HG03460 (cell line): ENCODE measurements around the gene BAZ1A.
"Not testable (repeated sequence)": the region's sequence is repeated elsewhere in the genome, so short reads cannot be mapped to it uniquely, and the experiment has no call there.

ENCODE experiments used
- ATAC-seq: cut with Tn5 transposase; IDR thresholded peaks from one replicate; pipeline ENCODE4 v1.9.1; 2021; ENCODE audit not compliant: unreplicated experiment

The BAZ1A gene

DNA sequence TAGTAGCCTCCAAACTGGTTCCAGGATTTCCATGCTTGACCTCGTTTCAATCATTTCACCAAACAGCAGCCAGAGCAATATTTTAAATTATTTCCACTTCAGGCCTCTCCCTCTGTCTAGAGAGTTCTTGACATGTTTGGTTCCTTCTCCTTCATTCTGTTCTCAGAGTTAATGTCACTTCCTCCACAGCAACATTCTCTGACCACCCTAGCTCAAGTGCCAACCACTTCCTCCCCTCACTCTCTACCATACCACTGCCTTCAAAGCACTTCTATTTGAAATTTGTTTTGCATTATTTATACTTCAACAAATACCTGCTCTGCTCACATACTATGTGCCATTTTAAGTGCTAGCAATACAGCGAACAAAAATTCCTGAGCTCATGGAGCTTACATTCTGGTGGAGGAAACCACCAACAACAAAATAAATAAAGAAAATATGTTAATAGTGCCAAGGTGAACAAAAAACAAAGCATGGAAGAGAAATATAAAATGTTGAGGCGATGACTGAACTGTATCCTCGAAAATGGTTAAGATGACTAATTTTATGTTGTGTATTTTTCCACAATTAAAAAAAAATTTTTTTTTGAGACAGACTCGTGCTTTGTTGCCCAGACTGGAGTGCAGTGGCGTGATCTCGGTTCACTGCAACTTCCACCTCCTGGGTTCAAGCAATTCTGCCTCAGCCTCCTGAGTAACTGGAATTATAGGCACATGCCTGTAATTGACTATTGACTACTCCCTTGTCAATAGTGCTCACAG lies 17.3 kb downstream of the BAZ1A start:
- no peak for ATAC-seq

DNA sequence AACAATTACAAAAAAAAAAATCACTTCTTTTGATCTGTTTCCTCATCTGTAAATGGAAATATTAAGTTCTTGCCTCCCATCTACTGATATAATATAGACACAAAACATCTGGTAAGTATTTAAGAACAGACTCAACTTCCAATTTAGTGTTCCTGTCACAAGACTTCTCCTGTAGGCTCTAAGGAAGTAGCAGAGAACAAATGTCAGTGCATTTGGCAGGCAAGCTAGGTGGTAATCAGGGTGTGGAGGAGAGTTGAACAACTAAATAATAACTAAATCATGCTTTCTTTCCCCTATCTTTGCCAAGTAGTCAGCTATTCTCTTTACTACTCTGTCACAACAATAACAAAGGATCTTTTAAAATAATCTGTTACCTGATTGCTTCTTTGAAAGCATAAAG lies 22.1 kb downstream of the BAZ1A start:
- no peak for ATAC-seq

DNA sequence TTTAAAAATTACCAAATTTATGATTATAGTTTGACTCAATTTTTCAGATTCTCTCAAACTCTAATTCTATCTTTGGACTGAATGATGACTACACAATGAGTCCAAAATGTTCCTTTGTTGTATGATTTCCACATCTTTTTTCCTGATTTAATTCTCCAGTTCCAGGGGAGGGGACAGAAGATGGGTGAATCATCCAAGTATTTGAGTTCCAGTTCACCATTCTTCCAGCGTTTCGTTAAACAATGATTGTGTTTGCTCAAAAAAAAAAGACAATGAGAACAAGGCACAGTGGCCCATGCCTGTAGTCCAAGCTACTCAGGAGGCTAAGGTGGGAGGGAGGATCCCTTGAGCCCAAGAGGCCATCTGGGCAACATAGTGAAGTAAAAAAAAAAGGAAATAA lies 23.8 kb downstream of the BAZ1A start:
- no peak for ATAC-seq

GRCh38 chr14:34845869-34846268 lies 29.3 kb downstream of the BAZ1A start:
- no peak for ATAC-seq

- ATAC-seq = no peak
Observed at GRCh38 chr14:34843011-34843554, 32.1 kb downstream of the BAZ1A start.

DNA sequence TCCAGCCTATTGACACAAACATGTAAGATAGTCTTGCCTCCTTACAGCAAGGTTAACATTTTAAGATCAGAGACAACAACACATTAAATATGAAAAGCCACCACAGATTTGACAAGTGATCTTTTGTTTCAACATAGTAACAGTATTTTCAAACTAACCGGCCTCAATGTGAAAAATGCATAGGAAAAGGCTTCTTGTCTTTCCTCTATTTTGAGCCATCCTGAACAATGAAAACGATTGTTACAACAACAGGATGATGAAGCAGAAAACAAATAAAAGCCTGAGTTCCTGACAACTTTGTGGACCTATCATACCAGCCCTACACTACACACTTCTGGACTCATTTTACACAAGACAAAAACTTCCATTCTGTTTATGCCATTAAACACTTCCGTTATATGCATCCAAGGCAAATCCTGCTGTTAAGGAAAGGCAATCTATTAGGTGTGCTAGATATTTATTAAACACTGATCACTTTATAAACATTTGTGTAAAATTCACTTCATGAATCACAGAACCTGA lies 37.3 kb downstream of the BAZ1A start:
- no peak for ATAC-seq

- ATAC-seq = no peak
Observed at GRCh38 chr14:34835312-34835711, 39.8 kb downstream of the BAZ1A start.

GRCh38 chr14:34833549-34834523 lies 41.3 kb downstream of the BAZ1A start:
- ATAC-seq = no peak

- ATAC-seq = no peak
Observed at GRCh38 chr14:34826661-34827060, 48.5 kb downstream of the BAZ1A start.

GRCh38 chr14:34824826-34825225 lies 50.3 kb downstream of the BAZ1A start:
- ATAC-seq = no peak

GRCh38 chr14:34824256-34824655 lies 50.9 kb downstream of the BAZ1A start:
- ATAC-seq = no peak

DNA sequence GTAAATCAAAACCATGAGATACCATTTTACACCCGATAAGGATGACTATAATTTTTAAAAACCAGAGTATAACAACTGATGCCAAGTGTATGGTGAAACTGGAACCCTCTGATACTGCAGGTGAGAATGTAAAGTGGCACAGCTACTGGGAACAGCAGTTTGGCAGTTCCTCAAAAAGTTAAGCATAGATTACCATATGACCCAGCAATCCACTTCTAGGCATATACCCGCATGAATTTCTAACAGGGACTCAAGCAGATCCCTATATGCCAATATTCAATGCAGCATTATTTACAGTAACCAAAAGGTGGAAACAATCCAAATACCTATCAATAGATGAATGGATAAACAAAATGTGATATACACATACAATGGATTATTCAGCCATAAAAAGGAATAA lies 57.4 kb downstream of the BAZ1A start:
- no peak for ATAC-seq

GRCh38 chr14:34810028-34810427 lies 65.1 kb downstream of the BAZ1A start:
- no peak for ATAC-seq

- ATAC-seq = no peak
Observed at GRCh38 chr14:34806257-34806656, 68.9 kb downstream of the BAZ1A start.

DNA sequence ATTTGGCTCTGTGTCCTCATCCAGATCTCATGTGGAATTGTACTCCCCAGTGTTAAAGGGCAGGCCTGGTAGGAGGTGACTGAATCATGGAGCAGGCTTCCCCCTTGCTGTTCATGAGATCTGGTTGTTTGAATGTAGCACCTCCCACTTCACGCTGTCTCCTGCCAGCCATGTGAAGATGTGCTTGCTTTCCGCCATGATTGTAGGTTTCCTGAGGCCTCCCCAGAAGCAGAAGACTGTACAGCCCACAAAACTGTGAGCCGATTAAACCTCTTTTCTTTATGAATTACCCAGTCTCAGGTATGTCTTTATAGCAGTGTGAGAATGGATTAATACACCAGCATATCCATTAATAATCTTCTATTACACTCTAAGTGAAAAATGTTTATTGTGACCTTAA lies 70.2 kb downstream of the BAZ1A start:
- no peak for ATAC-seq

DNA sequence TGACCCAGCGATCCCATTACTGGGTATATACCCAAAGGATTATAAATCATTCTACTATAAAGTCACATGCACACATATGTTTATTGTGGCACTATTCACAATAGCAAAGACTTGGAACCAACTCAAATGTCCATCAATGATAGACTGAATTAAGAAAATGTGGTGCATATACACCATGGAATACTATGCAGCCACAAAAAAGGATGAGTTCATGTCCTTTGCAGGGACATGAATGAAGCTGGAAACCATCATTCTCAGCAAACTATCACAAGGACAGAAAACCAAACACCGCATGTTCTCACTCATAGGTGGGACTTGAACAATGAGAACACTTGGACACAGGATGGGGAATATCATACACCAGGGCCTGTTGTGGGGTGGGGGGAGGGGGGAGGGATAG lies 76.3 kb downstream of the BAZ1A start:
- ATAC-seq = not testable (repeated sequence)

DNA sequence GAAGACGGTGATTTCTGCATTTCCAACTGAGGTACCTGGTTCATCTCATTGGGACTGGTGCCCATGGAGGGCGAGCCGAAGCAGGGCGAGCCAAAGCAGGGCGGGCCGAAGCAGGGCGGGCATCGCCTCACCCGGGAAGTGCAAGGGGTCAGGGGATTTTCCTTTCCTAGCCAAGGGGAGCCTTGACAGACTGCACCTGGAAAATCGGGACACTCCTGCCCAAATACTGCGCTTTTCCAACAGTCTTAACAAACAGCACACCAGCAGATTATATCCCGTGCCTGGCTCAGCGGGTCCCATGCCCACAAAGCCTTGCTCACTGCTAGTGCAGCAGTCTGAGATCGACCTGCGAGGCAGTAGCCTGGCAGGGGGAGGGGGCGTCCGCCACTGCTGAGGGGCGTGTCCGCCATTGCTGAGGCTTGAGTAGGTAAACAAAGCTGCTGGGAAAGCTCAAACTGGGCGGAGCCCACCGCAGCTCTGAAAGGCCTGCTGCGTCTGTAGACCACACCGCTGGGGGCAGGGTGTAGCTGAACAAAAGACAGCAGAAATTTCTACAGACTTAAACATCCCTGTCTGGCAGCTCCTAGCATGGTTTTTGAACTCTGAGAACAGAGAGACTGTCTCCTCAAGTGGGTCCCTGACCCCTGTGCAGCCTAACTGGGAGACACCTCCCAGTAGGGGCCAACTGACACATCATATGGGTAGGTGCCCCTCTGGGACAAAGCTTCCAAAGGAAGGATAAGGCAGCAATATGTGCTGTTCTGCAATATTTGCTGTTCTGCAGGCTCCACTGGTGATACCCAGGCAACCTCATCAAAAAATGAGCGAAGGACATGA lies 77.2 kb downstream of the BAZ1A start:
- ATAC-seq = no peak

- no peak for ATAC-seq
Observed at GRCh38 chr14:34796902-34797301, 78.3 kb downstream of the BAZ1A start.

DNA sequence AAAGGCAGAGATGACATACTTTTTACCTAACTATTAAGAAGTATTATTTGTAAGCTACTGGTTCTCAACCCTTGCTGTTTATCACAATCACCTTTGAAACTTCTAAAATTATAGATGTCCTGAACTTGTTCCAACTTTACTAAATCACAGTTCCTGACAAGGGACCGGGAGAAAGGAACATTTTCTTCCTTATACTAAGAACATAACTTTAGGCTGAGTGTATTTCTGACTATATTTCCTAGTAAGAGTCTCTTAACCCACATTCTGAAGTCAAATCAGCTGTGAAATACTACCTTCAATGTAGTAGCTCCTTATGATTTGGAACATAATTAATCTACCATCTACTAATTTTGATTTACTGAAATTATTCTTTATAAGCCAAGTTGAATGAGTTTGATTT lies 80.2 kb downstream of the BAZ1A start:
- ATAC-seq = no peak

DNA sequence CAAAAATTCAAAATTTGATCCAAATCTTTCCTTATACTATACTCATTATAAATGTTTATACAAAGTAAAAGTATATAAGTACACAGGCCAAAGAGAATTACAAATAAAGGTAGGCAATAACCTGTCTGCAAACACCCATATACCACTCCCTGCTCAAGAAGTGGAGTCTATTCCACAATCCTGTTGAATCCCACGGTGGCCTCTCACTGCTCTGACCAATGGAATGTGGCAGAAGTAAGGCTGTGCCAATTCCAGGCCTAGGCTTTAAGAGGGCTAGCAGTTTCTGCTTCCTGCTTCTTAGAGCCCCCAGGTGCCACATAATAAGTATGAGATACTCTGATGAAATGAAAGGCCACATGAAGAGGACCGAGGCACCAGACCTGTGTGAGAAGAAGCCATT lies 80.9 kb downstream of the BAZ1A start:
- ATAC-seq = no peak

DNA sequence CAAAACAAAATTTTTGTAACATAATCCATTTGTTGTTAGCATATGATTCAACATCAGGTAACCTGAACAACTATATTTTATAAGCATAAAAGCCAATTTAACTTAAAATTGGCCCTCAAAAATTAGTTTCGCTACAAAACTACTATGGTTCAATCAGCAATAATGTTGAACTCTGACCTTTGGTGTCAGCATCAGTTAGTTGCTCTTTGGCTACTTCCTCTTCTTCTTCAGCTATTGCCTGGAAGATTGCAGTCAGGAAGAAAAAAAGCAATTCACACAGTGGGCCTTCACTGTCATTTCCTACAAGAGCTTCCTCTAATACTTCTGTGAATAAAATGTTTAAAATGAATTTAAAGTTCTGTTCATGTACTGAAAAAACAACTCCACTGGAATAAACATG lies 82.6 kb downstream of the BAZ1A start:
- no peak for ATAC-seq
